Retinal pigment epithelial cell (primary cell): ENCODE measurements around the gene RPUSD3.

Source experiments
- DNase-seq: peaks from one replicate; pipeline ENCODE4 v3.0.0-alpha.2; 2010; ENCODE audit warnings: low read depth
- H3K4me3 ChIP-seq: 2 replicates; pipeline ENCODE4 v1.5.1; 2011; ENCODE audit warnings: mild to moderate bottlenecking, low read length, control low read depth, moderate library complexity
- TF ChIP-seq, protein P1 (sequence below): conservative IDR thresholded peaks from 2 replicates; pipeline ENCODE4 v1.5.1; 2011; ENCODE audit warnings: low read depth, low read length, control low read depth, inconsistent platforms

Gene RPUSD3

DNA sequence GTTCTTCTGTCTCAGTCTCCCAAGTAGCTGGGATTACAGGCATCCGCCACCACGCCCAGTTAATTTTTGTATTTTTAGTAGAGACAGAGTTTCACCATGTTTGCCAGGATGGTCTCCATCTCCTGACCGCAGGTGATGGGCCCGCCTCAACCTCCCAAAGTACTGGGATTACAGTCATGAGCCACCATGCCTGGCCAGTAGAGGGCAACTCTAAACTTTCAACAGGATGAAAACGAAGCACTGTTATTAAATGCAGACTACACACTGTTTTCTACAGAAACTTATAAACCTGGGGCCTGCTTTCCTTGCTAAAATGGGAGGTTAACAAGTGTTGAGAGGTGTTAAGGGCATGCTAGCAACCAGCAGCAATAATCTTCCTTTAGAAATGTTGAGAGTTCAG is 43.3 kb downstream of the RPUSD3 start:
- TF ChIP-seq, protein P1, sequence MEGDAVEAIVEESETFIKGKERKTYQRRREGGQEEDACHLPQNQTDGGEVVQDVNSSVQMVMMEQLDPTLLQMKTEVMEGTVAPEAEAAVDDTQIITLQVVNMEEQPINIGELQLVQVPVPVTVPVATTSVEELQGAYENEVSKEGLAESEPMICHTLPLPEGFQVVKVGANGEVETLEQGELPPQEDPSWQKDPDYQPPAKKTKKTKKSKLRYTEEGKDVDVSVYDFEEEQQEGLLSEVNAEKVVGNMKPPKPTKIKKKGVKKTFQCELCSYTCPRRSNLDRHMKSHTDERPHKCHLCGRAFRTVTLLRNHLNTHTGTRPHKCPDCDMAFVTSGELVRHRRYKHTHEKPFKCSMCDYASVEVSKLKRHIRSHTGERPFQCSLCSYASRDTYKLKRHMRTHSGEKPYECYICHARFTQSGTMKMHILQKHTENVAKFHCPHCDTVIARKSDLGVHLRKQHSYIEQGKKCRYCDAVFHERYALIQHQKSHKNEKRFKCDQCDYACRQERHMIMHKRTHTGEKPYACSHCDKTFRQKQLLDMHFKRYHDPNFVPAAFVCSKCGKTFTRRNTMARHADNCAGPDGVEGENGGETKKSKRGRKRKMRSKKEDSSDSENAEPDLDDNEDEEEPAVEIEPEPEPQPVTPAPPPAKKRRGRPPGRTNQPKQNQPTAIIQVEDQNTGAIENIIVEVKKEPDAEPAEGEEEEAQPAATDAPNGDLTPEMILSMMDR, result peak; percentile 38
- no peak for DNase-seq
- no peak overlapping the region for H3K4me3 ChIP-seq

DNA sequence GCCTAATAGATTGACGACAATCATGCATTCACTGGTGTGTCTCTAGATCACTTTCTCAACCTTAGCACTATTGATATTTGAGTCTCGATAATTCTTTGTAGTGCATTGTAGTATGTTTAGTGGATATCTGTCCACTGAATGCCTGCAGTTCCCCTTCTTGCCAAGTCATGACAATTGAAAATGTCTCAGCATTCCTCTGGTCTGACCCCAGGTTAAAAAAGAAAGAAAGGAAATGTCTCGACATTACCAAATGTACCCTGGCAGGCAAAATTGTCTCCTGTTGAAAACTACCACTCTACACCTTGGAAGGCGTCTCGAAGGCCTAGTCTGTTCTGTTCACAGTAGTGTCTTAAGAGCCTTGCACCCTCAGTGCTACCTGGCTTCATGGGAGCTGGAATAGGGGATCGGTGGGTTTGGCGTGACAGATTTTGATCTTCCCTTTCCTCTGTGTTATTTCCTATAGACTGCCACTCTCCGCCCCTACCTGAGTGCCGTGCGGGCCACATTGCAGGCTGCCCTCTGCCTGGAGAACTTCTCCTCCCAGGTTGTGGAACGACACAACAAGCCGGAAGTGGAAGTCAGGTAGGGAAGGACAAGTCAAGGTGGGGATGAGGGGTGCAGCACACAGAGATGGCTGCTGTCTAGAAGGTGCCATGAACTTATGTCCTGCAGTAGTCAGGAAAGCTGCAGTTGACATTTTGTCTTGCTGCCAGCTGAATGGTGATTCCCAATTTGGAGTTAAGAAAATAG is 46.4 kb downstream of the RPUSD3 start:
- no peak overlapping the region for H3K4me3 ChIP-seq
- no peak for DNase-seq
- TF ChIP-seq, protein P1, result no peak

DNA sequence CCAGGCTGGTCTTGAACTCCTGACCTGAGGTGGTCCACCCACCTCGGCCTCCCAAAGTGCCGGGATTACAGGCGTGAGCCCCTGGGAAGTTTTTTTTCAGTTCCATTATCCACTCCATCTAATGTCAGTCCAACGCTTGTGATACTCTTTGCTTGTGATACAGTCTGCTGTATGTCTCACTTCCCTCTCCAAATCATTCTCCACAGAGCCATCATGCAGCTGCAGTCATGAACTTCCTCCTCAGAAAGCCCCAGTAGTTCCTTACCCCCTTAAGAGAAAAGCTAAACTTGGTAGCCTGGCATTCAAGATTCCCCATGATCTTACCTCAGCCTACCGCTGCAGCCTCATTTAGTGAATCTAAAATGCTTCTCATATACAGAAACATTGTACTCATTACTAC is 48.6 kb downstream of the RPUSD3 start:
- DNase-seq, result no peak
- no peak overlapping the region for H3K4me3 ChIP-seq
- TF ChIP-seq, protein P1, result no peak

DNA sequence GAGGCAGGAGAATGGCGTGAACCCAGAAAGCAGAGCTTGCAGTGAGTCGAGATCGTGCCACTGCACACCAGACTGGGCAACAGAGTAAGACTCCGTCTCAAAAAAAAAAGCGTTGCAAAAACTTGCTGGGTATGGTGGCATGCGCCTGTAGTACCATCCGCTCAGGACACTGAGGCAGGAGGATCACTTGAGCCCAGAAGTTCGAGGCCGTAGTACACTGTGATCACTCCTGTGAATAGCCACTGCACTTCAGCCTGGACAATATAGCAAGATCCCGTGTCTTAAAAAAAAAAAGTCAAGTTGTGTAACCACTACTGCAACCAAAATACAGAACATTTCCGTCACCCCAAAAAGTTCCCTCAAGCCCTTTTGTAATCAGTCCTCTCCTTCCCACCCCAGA is 49.4 kb downstream of the RPUSD3 start:
- H3K4me3 ChIP-seq, result no peak overlapping the region
- DNase-seq, result no peak
- TF ChIP-seq, protein P1, result no peak

DNA sequence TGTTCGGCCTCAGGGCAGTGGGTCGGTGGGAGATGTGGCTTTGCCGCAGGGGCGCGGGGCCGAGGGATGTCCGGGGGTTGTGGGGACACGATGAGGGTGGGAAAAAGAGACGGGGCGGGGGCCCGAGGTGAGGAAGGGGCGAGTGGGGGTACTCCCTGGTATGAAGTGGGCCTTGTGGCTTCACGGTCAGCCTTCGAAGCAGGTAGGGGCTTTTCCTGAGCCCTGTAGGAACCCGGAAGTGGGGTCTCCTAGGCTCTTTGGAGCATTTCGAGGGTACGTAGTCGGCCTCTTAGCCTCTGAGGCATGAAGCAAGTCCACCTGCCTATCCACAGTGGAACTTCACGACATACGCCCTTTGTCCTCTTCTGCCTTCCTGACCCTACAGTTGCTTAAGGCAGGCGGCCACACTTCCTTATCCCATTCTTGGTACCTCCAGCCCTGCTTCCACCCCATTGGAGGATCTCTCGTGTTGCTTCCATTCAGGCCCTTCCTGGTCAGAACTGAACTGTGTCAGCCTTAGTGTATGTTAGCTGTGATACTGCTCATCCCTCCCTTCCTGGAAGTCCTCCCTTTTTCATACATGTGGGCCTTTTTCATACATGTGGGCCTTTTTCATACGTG is 50.5 kb downstream of the RPUSD3 start:
- peak overlapping the region; percentile 98 for H3K4me3 ChIP-seq
- TF ChIP-seq, protein P1, result no peak
- DNase-seq, result no peak

DNA sequence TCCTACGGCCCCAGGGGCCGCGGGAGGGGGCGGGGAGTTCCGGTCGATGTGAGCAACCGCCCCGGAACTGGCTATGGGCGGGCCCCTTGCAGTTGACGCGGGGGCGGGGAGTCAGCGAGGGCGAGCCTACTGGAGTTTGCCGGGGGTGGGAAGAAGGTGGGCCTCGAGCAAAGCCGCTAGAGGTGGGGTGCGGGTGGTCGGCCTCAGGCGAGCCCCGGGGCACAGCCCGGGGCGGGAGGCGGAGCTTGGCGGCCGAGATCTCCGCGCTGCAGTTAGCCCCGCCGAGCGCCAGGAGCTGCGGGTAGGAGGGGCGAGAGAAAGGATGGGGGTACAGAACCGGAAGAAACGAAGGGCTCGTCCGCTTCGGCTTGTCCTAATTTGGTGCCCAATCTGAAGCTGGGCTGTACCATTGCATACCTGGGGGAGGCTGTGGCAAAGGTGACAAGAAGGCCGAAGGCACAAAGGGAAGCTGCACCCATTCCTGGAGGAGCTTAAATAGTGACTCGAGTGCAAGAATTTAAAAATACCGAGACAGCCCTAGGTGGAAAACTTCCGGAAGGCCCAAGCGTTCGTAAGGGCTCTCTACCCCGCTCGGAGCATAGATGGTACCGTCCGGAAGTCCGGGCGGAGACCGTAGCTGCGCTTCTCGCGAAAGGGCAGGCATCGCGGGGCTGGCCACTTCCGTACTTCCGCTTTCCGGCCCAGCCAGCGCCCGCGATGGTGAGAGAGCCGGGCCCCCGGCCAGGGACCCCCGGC is 51.2 kb downstream of the RPUSD3 start, which contains the start of the genes ARPC4 and TADA3:
Gene ARPC4 (plus strand): TSS at position 678 of the 756 bp plus-strand sequence. CDS start 40 bp downstream, at position 718.
Gene TADA3 (minus strand): TSS at position 69 of the 756 bp plus-strand sequence. CDS start 1,007 bp downstream, outside the sequence.
- peak; percentile 84 for DNase-seq
- TF ChIP-seq, protein P1, result no peak
- peak within 1 kb of the TSS; percentile 98 for H3K4me3 ChIP-seq
